Measurements from ENCODE around the gene ATP5F1A.
A peak's percentile ranks its signal among the peaks of the same experiment; 100 is the strongest.

Gene ATP5F1A

DNA sequence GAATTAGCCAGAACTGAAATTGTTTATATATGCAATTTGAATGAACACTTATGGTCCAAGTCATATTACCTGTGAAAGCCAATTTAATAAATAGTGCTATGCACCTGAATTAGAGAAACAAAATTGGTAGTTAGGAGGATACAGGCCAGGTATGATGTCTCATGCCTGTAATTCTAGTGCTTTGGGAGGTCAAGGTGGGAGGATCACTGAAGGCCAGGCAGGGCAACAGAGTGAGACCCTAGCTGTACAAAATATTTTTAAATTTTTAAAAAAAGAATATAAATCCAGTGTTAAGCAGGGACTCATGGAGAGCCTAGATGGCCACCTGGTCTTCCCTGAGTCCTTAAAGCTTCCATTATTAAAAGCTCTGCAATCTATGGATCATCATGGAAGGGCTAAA is 18.8 kb downstream of the ATP5F1A start:
- peaks cover 54% of the 10 kb centered on the region for H3K36me3 ChIP-seq (ENCODE audit: low read depth)
- H3K27ac ChIP-seq (ENCODE audit: poor library complexity, severe bottlenecking): no peak overlapping the region
- no peaks in the 10 kb centered on the region for H3K9me3 ChIP-seq (ENCODE audit: severe bottlenecking)
- no peak overlapping the region for H3K4me3 ChIP-seq (ENCODE audit: severe bottlenecking)
- DNase-seq (ENCODE audit: low spot score) (no peak), ATAC-seq (ENCODE audit: low read depth) (no peak)
- no peaks in the 10 kb centered on the region for H3K27me3 ChIP-seq (ENCODE audit: insufficient read depth, poor library complexity, severe bottlenecking)
- TF ChIP-seq, protein P1, sequence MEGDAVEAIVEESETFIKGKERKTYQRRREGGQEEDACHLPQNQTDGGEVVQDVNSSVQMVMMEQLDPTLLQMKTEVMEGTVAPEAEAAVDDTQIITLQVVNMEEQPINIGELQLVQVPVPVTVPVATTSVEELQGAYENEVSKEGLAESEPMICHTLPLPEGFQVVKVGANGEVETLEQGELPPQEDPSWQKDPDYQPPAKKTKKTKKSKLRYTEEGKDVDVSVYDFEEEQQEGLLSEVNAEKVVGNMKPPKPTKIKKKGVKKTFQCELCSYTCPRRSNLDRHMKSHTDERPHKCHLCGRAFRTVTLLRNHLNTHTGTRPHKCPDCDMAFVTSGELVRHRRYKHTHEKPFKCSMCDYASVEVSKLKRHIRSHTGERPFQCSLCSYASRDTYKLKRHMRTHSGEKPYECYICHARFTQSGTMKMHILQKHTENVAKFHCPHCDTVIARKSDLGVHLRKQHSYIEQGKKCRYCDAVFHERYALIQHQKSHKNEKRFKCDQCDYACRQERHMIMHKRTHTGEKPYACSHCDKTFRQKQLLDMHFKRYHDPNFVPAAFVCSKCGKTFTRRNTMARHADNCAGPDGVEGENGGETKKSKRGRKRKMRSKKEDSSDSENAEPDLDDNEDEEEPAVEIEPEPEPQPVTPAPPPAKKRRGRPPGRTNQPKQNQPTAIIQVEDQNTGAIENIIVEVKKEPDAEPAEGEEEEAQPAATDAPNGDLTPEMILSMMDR (IDR thresholded peaks at IDR 0.05; ENCODE audit: poor library complexity, severe bottlenecking): no peak
- no peaks in the 10 kb centered on the region for H3K4me1 ChIP-seq (ENCODE audit: insufficient read depth, poor library complexity, severe bottlenecking)

DNA sequence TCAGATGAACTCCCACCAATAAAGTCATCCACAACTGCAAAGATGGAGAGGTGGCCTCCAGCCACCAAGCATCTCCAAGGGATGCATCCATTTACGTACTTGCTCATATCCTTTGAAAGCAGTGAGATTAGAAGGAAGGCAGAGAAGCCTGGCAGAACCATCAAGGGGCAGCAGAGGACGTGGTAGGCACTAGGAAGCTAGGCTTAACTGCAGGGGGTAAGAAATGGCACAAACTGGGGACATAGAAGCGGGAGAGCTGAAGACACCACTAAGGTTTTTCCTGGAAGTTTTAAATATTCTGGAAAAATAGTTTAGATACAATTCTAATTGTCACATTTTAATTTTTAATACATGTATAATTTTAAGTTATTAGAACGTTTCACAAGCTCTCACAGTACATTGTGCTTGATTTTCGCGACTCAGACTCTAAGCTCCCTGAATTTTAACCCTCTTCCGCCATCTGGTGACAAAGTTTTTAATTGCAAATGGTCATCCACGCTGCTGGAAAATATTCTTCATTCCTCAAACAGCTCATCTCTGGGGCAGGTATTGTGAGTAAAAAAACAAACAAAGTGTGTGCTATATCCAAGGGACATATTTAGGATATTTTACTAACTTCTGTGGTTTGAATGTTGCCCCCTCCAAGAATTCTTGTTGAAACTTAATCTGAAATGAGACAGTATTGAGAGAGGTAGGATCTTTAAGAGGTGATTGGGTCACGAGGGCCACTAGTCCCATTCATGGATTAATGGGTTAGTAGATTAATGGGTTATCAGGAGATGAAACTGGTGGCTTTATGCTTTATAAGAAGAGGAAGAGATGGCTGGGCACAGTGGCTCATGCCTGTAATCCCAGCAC is 24.4 kb downstream of the ATP5F1A start:
- Histone ChIP-seq H3K4me3 (ENCODE audit: severe bottlenecking) (no peak overlapping the region), H3K36me3 (ENCODE audit: low read depth) (peaks cover 4% of the 10 kb centered on the region), H3K4me1 (ENCODE audit: insufficient read depth, poor library complexity, severe bottlenecking) (peaks cover 23% of the 10 kb centered on the region), H3K27me3 (ENCODE audit: insufficient read depth, poor library complexity, severe bottlenecking) (no peaks in the 10 kb centered on the region), H3K9me3 (ENCODE audit: severe bottlenecking) (no peaks in the 10 kb centered on the region), H3K27ac (ENCODE audit: poor library complexity, severe bottlenecking) (no peak overlapping the region)
- DNase-seq (ENCODE audit: low spot score) (no peak), ATAC-seq (ENCODE audit: low read depth) (peak; percentile 41)
- TF ChIP-seq, protein P1 (IDR thresholded peaks at IDR 0.05; ENCODE audit: poor library complexity, severe bottlenecking): peak; percentile 83

DNA sequence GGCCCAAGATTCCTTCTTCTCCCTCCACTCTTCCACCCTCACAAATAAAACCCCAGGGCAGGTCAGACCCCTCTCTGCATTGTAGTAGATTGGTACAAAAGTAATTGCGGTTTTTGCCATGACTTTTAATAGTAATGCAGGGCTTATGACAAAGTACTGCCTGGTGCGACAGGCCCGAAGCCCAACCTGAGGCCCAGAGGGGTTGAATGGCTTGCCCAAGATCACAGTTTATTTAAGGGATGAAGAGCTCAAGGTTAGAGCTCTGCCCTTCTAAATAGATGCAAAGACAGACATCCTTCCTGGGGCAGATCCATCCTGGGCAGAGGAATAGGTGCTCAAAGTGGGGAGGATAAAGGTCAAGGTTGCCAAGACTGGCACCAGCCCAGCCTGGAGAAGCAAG is 25.1 kb downstream of the ATP5F1A start:
- Histone ChIP-seq H3K4me3 (ENCODE audit: severe bottlenecking) (no peak overlapping the region), H3K27ac (ENCODE audit: poor library complexity, severe bottlenecking) (no peak overlapping the region), H3K4me1 (ENCODE audit: insufficient read depth, poor library complexity, severe bottlenecking) (peaks cover 25% of the 10 kb centered on the region), H3K27me3 (ENCODE audit: insufficient read depth, poor library complexity, severe bottlenecking) (no peaks in the 10 kb centered on the region), H3K36me3 (ENCODE audit: low read depth) (no peaks in the 10 kb centered on the region), H3K9me3 (ENCODE audit: severe bottlenecking) (no peaks in the 10 kb centered on the region)
- ATAC-seq (ENCODE audit: low read depth) (no peak), DNase-seq (ENCODE audit: low spot score) (no peak)
- TF ChIP-seq, protein P1 (IDR thresholded peaks at IDR 0.05; ENCODE audit: poor library complexity, severe bottlenecking): no peak

DNA sequence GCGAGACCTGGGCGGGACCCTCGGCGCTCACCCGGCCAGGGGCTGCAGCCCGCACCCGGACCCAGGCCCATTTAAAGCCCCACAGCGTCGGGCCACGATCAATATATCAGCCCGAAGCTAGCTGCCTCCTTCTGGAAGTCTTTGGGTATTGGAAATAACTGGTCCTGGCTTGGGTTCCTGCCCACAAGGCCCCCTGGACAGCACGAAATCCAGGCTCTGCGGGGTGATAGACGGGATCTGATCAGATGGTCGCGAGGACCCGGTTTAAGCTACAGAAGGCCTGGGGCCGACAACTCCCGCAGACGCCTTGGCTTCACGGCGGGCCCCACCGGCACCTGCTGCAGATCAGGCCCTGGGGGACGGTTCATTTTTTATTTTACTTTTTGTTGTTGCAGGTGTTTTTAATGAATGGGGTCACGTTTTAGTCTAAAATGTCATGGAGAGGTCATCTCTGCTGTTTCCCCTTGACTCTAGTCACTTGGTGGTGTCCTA is 25.7 kb downstream of the ATP5F1A start:
- peaks cover 25% of the 10 kb centered on the region for H3K4me1 ChIP-seq (ENCODE audit: insufficient read depth, poor library complexity, severe bottlenecking)
- no peak for ATAC-seq (ENCODE audit: low read depth)
- H3K36me3 ChIP-seq (ENCODE audit: low read depth): no peaks in the 10 kb centered on the region
- DNase-seq (ENCODE audit: low spot score): no peak
- TF ChIP-seq, protein P1 (IDR thresholded peaks at IDR 0.05; ENCODE audit: poor library complexity, severe bottlenecking): no peak
- H3K27me3 ChIP-seq (ENCODE audit: insufficient read depth, poor library complexity, severe bottlenecking): no peaks in the 10 kb centered on the region
- peak overlapping the region; percentile 76 for H3K27ac ChIP-seq (ENCODE audit: poor library complexity, severe bottlenecking)
- H3K4me3 ChIP-seq (ENCODE audit: severe bottlenecking): peak overlapping the region; percentile 88
- H3K9me3 ChIP-seq (ENCODE audit: severe bottlenecking): no peaks in the 10 kb centered on the region
